Left lung (tissue), 10 donors: ENCODE results near the gene BNC2. TPM values are rescaled to one million over a fixed set of nuclear protein-coding genes. Genes with fewer than 3 reads are reported as not detected.

ENCODE experiments used
- ATAC-seq: fragments of 200-7000 bp; cut with Tn5 transposase; one replicate; pipeline ENCODE4 v1.9.1; 2020; ENCODE audit warnings: moderate library complexity
- DNase-seq, 4 donors: peaks; one replicate each; pipeline ENCODE4 v3.0.0-alpha.2; 2013 to 2020
- H3K27ac ChIP-seq, 2 donors: fragments of 200-600 bp; sonication (generic) in 1 of 2; one replicate each; pipeline versions ENCODE4 v1.5.0 to v1.8.0; 2020 to 2021
- H3K27me3 ChIP-seq, 2 donors: fragments of 200-600 bp; sonication (generic) in 1 of 2; one replicate each; pipeline versions ENCODE4 v1.5.0 to v1.8.0; 2020 to 2021
- H3K36me3 ChIP-seq, 2 donors: fragments of 200-600 bp; sonication (generic) in 1 of 2; one replicate each; pipeline versions ENCODE4 v1.5.0 to v1.8.0; 2020 to 2021
- H3K4me1 ChIP-seq, 2 donors: fragments of 200-600 bp; one replicate each; pipeline ENCODE4 v1.8.0; 2021
- H3K4me3 ChIP-seq, 2 donors: fragments of 200-600 bp; sonication (generic) in 1 of 2; one replicate each; pipeline versions ENCODE4 v1.5.0 to v1.8.0; 2020 to 2021; ENCODE audit warnings: mild to moderate bottlenecking in 1 of 2
- H3K9me3 ChIP-seq, 2 donors: fragments of 200-600 bp; sonication (generic) in 1 of 2; one replicate each; pipeline versions ENCODE4 v1.5.0 to v1.8.0; 2020 to 2021
- intact Hi-C, 2 donors: fragments of 100-400 bp; cut with DNase I; formaldehyde crosslinking; loops; one replicate each; pipeline versions ENCODE4 v1.11.2 to v1.14.2; 2022
- polyA plus RNA-seq, 6 donors: library from polyadenylated mRNA; unstranded; fragments of 120-200 nt; gene quantifications; one replicate each; pipeline ENCODE4 v1.2.1, GENCODE V29; 2013; ENCODE audit not compliant: insufficient read length in 6 of 6
- total RNA-seq, 2 donors: library from RNA; stranded (reverse); fragmentation: NEBNext Ultra II Directional; extraction: Animal tissue kit (Norgen Biotek cat#: 25700); gene quantifications; one replicate each; pipeline ENCODE4 v1.2.1, GENCODE V29; 2021
- TF ChIP-seq, protein P1 (sequence below), 2 donors: fragments of 200-600 bp; sonication (generic) in 1 of 2; IDR thresholded peaks; one replicate each; pipeline versions ENCODE4 v1.5.0 to v1.8.0; 2021; ENCODE audit warnings: antibody characterized with exemption in 2 of 2
- donor health status: DM: no; HTN: yes; CAD: no.
- donor health status: DM: no; HTN: no; CAD: no.

The BNC2 gene
- total and polyA plus RNA-seq, 8 donors: 9.6 to 19.3 (median 12.9) TPM

DNA sequence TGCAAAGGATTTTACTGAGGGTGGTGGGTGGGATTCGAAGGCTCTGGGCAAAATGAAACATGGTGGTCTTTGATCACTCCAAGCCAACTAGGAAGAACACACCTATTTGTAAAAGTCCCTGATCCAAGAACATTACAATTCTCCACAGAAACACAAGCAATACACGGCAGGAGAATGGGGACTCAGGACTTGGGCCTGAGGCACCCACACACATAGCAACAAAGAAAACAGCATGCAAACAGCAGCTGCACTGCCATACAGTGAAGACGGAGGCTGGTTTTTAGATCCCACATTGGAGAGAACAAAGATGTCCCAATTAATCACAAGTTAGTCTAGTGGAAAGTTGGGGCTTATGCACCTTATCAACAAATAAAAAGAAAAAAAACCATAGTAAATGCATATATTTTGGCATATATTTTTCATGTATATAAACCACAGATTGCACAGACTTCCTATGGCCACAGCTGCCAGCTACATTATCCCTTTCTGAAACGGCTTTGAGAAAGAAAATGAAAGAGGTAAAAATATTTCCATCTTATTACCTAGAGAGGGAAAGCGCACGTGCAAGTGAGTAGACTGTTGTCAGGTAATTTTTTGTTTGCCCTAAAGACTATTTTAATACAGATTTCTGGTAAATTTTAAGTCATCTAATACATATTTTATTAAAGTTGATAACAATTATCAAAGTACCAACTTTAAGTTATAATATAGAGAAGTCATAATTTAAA is 410.9 kb downstream of the BNC2 start:
- Histone ChIP-seq H3K27me3 (no peaks in the 10 kb centered on the region), H3K9me3 (no peaks in the 10 kb centered on the region), H3K27ac (no peak overlapping the region), H3K36me3 (no peaks in the 10 kb centered on the region), H3K4me3 (no peak overlapping the region), H3K4me1 (peaks cover 0 to 3% of the 10 kb centered on the region in 2 donors)
- TF ChIP-seq, protein P1, sequence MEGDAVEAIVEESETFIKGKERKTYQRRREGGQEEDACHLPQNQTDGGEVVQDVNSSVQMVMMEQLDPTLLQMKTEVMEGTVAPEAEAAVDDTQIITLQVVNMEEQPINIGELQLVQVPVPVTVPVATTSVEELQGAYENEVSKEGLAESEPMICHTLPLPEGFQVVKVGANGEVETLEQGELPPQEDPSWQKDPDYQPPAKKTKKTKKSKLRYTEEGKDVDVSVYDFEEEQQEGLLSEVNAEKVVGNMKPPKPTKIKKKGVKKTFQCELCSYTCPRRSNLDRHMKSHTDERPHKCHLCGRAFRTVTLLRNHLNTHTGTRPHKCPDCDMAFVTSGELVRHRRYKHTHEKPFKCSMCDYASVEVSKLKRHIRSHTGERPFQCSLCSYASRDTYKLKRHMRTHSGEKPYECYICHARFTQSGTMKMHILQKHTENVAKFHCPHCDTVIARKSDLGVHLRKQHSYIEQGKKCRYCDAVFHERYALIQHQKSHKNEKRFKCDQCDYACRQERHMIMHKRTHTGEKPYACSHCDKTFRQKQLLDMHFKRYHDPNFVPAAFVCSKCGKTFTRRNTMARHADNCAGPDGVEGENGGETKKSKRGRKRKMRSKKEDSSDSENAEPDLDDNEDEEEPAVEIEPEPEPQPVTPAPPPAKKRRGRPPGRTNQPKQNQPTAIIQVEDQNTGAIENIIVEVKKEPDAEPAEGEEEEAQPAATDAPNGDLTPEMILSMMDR (IDR thresholded peaks at IDR 0.05): no peak
- no peak for ATAC-seq
- DNase-seq: no peak
- intact Hi-C loops: no loop called here

DNA sequence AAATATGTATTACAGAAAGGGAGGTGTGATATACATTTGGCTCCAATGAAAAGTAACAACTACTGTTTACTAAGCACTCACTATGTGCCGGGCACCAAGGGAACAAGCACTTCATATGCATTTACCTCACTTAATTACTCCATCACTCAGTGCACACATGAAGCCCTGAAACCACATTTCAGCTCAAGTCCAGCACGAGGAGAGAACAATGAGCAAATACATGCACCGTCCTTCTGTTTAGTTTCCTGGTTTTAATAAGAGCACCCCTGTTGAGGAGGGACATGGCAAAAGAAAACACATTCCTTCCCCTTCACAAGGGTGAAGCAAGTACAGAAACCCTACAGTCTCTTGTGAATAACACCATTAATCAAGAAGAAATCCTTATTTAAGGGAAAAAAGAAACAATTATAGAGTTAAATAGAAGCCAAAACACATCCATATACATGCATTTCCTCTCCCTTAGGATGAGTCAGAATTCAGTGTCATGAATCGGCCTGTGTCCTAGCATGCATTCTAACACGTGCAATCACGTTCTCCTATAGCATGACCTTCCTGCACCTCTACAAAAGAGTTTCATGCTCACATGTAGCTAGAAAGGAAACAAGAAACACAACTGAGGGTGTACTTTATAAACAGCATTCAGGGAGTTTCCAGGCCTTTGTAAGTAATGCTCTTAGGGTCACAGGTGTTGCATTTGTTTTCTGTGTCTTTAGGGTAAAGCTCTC is 411.6 kb downstream of the BNC2 start:
- intact Hi-C loops: no loop called here

DNA sequence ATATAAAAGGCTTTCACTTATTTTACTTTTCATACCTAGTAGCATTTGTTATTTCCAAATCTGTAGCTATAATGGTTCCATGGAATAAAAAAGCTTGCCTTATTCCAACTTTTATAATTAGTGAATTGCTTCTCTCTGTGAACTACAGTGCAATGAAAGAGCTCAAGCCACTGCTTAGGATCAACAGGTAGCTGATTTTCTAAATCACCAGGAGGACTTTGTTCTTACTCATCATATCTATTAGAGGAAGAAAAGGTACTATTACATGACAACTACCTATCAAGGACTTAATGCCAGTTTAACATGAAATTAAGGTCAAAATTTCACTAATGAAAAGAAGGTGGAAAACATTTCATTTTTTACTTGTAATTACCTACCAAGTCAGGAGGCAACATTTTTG is 414.6 kb downstream of the BNC2 start:
- Histone ChIP-seq H3K9me3 (no peaks in the 10 kb centered on the region), H3K27ac (no peak overlapping the region)
- TF ChIP-seq, protein P1 (IDR thresholded peaks at IDR 0.05): no peak

More for the DNA sequence above, 411.6 kb downstream of the BNC2 start:
- ATAC-seq: peak; percentile 51
- H3K4me3 ChIP-seq: no peak overlapping the region
- H3K27ac ChIP-seq: no peak overlapping the region
- no peaks in the 10 kb centered on the region for H3K36me3 ChIP-seq
- H3K9me3 ChIP-seq: no peaks in the 10 kb centered on the region
- no peak for DNase-seq
- TF ChIP-seq, protein P1 (IDR thresholded peaks at IDR 0.05): no peak
- H3K4me1 ChIP-seq: peaks cover 0 to 3% of the 10 kb centered on the region in 2 donors
- no peaks in the 10 kb centered on the region for H3K27me3 ChIP-seq

DNA sequence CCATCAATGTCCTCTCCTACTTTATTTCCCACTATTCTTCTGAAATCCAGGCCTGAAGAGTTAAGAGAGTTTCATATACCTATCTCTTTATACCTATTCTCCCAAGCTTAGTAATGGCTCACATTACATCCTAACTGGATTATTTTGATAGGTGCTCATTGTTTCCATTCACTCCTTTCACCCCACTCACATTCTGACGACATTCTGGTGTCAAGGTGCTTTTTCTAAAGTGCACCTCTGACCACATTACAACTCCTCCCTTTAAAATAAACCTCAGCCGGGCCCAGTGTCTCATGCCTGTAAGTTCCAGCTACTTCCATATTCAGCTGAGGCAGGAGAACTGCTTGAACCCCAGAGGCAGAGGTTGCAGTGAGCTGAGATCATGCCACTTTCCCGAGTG is 417.1 kb downstream of the BNC2 start:
- H3K36me3 ChIP-seq: no peaks in the 10 kb centered on the region
- H3K27ac ChIP-seq: no peak overlapping the region
- no peak for ATAC-seq
- H3K4me3 ChIP-seq: no peak overlapping the region
- H3K4me1 ChIP-seq: no peaks in the 10 kb centered on the region
- DNase-seq: no peak
- intact Hi-C loops: no loop called here
- TF ChIP-seq, protein P1 (IDR thresholded peaks at IDR 0.05): no peak
- H3K27me3 ChIP-seq: no peaks in the 10 kb centered on the region
- no peaks in the 10 kb centered on the region for H3K9me3 ChIP-seq

More for the DNA sequence above, 414.6 kb downstream of the BNC2 start:
- ATAC-seq (no peak), DNase-seq (no peak)
- peaks cover 0 to 3% of the 10 kb centered on the region in 2 donors for H3K4me1 ChIP-seq
- no peaks in the 10 kb centered on the region for H3K36me3 ChIP-seq
- intact Hi-C loops: no loop called here
- no peak overlapping the region for H3K4me3 ChIP-seq
- no peaks in the 10 kb centered on the region for H3K27me3 ChIP-seq

DNA sequence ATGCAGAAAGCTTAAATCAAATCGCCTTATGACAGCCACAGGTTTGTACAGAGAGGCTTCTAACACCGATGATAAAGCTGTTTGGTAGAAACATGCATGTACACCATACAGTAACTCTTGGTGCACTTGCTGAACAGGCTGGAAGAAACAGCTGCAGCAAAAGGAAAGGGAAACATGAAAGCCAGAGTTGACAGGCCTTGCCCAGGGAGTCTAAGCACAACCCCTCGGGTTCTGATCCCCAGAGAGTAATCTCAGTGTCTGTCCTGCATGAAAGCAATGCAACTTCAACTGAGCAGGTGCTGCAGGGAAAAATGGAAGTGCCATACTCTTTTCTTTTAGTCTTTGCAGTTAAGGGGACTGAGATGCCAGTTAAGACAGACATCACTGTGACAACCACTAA is 419.9 kb downstream of the BNC2 start:
- ATAC-seq (no peak), DNase-seq (no peak)
- intact Hi-C loops: no loop called here
- Histone ChIP-seq H3K9me3 (no peaks in the 10 kb centered on the region), H3K4me3 (no peak overlapping the region), H3K27me3 (no peaks in the 10 kb centered on the region), H3K36me3 (no peaks in the 10 kb centered on the region), H3K27ac (no peak overlapping the region), H3K4me1 (no peaks in the 10 kb centered on the region)
- TF ChIP-seq, protein P1 (IDR thresholded peaks at IDR 0.05): no peak
